HepG2 (cell line): ENCODE results near the gene TMEM87A. TPM values are rescaled to one million over a fixed set of nuclear protein-coding genes. Genes with fewer than 3 reads are reported as not detected.

Source experiments
- DPF2 ChIP-seq: sonication (generic); formaldehyde crosslinking; IDR thresholded peaks from 2 replicates; pipeline ENCODE4 v1.4.0; 2020; ENCODE audit warnings: mild to moderate bottlenecking, low read depth, missing genetic modification reagents, borderline replicate concordance
- FOXP4 ChIP-seq: sonication (generic); formaldehyde crosslinking; IDR thresholded peaks from 2 replicates; pipeline ENCODE4 v1.4.0; 2020; ENCODE audit warnings: missing genetic modification reagents
- GZF1 ChIP-seq: sonication (generic); formaldehyde crosslinking; IDR thresholded peaks from 2 replicates; pipeline ENCODE4 v1.5.1; 2020; ENCODE audit warnings: mild to moderate bottlenecking, missing genetic modification reagents
- MNT ChIP-seq: fragments of 450-650 bp; IDR thresholded peaks from 2 replicates; pipeline ENCODE4 v1.6.1; 2016
- ZNF333 ChIP-seq: sonication (generic); formaldehyde crosslinking; IDR thresholded peaks from 2 replicates; pipeline ENCODE4 v1.4.0; 2020; ENCODE audit warnings: mild to moderate bottlenecking, missing genetic modification reagents, borderline replicate concordance
- ZNF646 ChIP-seq: sonication (generic); formaldehyde crosslinking; IDR thresholded peaks from 2 replicates; pipeline ENCODE4 v1.9.0; 2021; ENCODE audit warnings: mild to moderate bottlenecking, missing genetic modification reagents
- ZNF782 ChIP-seq: sonication (generic); formaldehyde crosslinking; IDR thresholded peaks from 2 replicates; pipeline ENCODE4 v1.4.0; 2020; ENCODE audit warnings: missing genetic modification reagents, mild to moderate bottlenecking, borderline replicate concordance
- ZNF816 ChIP-seq: sonication (generic); formaldehyde crosslinking; IDR thresholded peaks from 2 replicates; pipeline ENCODE4 v1.8.0; 2022; ENCODE audit warnings: missing genetic modification reagents, mild to moderate bottlenecking, borderline replicate concordance
- polyA plus RNA-seq, 8 experiments: library from polyadenylated mRNA; depleted of rRNA in 3 of 8; stranded (reverse) in 7 of 8; unstranded in 1 of 8; fragments of >200 nt; fragmentation: Illumina TruSeq in 4 of 8; extraction: Trizol in 4 of 8; gene quantifications; 2 replicates each; pipeline versions ENCODE4 v1.2.1 to v1.2.3, GENCODE V29; 2011 to 2016; ENCODE audit warnings: low read depth in 4 of 8, missing spikeins in 1 of 8, mixed read lengths in 1 of 8; ENCODE audit not compliant: insufficient read depth in 1 of 8
- total RNA-seq, 5 experiments: library from RNA; depleted of rRNA; stranded (reverse); fragments of >200 nt; fragmentation: Illumina TruSeq; extraction: Trizol; gene quantifications; 2 replicates each; pipeline ENCODE4 v1.2.3, GENCODE V29; 2016; ENCODE audit warnings: low read depth in 1 of 5

Gene TMEM87A
- total and polyA plus RNA-seq, 2 of the 13 experiments (the other 11 are each of a cell fraction or from before 2014, with no cell fraction given), result 20.2 to 42.8 TPM

GRCh38 chr15:42226648-42227047 lies 46.6 kb downstream of the TMEM87A start (continued):
- TF ChIP-seq ZNF646 (CRISPR knock-in tag) (no peak), FOXP4 (CRISPR knock-in tag) (0 out of 2 replicates have a peak, but pooled peaks have one; percentile 26), GZF1 (CRISPR knock-in tag) (no peak), ZNF782 (CRISPR knock-in tag) (no peak), DPF2 (CRISPR knock-in tag) (peak; percentile 21; the same call in 1 of the 2 replicates), ZNF333 (CRISPR knock-in tag) (no peak), ZNF816 (CRISPR knock-in tag) (no peak), MNT (no peak)
